Muscle of leg (tissue), 11 donors: Measurements from ENCODE around the gene CDK3. TPM values are rescaled to one million over a fixed set of nuclear protein-coding genes. Genes with fewer than 3 reads are reported as not detected.

Experiments
- DNase-seq: peaks from one replicate; pipeline ENCODE4 v3.0.0; 2013
- H3K27ac ChIP-seq: one replicate; pipeline ENCODE4 v1.5.1; 2013; ENCODE audit warnings: mild to moderate bottlenecking, low read length, control low read depth
- H3K27me3 ChIP-seq: one replicate; pipeline ENCODE4 v1.6.1; 2013; ENCODE audit warnings: low read length; ENCODE audit not compliant: control insufficient read depth, insufficient read depth
- H3K36me3 ChIP-seq: one replicate; pipeline ENCODE4 v1.6.1; 2013; ENCODE audit warnings: low read length; ENCODE audit not compliant: control insufficient read depth, insufficient read depth
- H3K4me1 ChIP-seq: one replicate; pipeline ENCODE4 v1.6.1; 2013; ENCODE audit warnings: low read length; ENCODE audit not compliant: control insufficient read depth, insufficient read depth
- H3K4me3 ChIP-seq: one replicate; pipeline ENCODE4 v1.5.1; 2013; ENCODE audit warnings: low read length, control low read depth
- H3K9me3 ChIP-seq: replicated peaks from 2 replicates; pipeline ENCODE4 v1.6.1; 2013; ENCODE audit warnings: low read depth, low read length; ENCODE audit not compliant: control insufficient read depth
- WGBS: methylation state at CpG from one replicate; pipeline ENCODE4 v1.1.5; 2013; ENCODE audit warnings: missing lambda C conversion rate; ENCODE audit not compliant: insufficient coverage; 5-methylcytosine and 5-hydroxymethylcytosine counted together
- polyA plus RNA-seq, 8 donors: library from polyadenylated mRNA; unstranded; fragments of 120-200 nt; gene quantifications; one replicate each; pipeline versions ENCODE4 v1.2.1 to v1.2.3, GENCODE V29; 2013; ENCODE audit warnings: inconsistent platforms in 1 of 8, low replicate concordance in 1 of 8; ENCODE audit not compliant: insufficient read length in 8 of 8, insufficient read depth in 1 of 8
- total RNA-seq: library from RNA; stranded (reverse); fragments of 120-200 nt; gene quantifications from one replicate; pipeline ENCODE4 v1.2.4, GENCODE V29; 2013

The CDK3 gene
- total and polyA plus RNA-seq, 9 donors, result 3.6 to 8.6 (median 6.9) TPM

DNA sequence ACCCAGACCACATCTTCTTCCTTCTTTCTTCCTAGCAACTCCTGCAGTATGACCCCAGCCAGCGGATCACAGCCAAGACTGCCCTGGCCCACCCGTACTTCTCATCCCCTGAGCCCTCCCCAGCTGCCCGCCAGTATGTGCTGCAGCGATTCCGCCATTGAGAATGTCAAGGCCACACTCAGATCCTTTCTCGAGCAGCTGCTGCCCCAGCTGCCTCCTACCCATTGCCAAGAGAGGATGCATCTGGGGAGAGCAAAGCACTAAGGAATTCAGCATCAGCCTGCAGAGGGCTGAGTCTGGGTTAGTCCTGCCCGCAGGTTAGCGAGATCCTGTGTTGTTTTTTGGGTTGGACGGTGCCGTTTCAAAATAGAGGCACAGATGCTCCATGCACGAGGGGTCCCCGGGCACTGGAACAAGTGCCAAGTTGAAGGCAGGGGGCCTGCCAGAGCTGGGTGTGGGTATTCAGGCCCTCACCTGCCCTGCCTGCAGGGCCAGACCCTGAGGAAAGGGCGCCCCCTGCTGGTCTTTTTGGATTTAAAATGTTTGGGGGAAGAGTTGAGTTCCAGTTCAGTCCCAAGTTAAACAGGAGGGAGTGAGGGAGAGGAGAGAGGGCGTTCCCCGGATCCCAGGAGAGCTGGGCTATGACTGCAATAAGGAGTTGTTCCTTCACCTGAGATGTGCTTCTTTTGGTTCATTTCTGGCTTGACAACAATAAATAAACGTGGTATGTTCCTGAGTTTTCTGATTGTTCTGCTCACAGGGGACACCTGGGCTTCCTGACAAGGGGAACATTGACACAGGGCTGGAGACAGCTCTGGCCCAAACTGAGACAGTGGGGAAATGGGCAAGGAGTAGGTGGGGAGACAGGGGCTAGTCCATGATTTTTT, 4.9 kb downstream of the CDK3 start:
- H3K27ac ChIP-seq, result peak overlapping the region; percentile 77
- H3K4me3 ChIP-seq, result no peak overlapping the region
- DNase-seq, result peak; percentile 95
- 25% methylated on average over 11 of the region's 16 CpGs for WGBS
- H3K36me3 ChIP-seq, result peaks cover 16% of the 10 kb centered on the region
- peaks cover 22% of the 10 kb centered on the region for H3K4me1 ChIP-seq
- no peaks in the 10 kb centered on the region for H3K9me3 ChIP-seq
- no peaks in the 10 kb centered on the region for H3K27me3 ChIP-seq

DNA sequence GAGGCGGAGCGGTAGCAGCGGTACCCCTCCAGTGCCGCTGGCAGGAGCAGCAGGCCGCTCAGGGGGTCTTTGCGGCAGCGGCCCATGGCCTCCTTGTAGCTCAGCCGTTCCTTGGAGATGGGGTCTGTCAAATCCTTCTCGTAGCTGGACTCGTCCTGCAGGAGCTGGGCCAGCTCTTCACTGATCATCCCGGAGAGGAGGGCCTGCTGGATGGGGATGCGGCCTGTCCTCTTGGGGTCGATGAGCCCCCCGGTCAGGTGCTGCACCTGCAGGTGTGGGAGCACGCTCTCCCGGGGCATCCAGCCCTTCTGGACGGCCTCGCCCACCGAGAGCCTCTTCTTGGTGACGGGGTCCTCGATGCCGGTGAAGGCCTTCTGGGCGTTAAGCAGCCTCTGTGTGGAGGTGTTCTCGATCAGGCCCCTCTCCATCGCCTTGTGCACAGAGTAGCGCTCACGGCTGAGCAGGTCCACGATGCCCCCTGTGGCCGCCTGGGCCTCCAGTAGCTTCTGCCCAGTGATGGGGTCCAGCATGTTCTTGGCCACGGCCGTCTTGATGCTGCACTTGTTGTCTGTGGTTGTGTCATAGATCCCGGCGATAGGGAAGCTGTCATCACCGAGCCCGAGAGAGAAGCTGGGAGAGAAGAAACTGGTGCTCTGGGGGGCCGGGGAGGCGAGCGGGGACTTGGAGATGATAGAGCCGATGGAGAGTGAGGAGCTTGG, 6.6 kb downstream of the CDK3 start:
- Histone ChIP-seq H3K36me3 (peaks cover 5% of the 10 kb centered on the region), H3K27me3 (no peaks in the 10 kb centered on the region), H3K4me3 (no peak overlapping the region), H3K27ac (no peak overlapping the region), H3K9me3 (no peaks in the 10 kb centered on the region), H3K4me1 (peaks cover 22% of the 10 kb centered on the region)
- WGBS, result 88% methylated on average over 39 of the region's 39 CpGs
- DNase-seq, result no peak

DNA sequence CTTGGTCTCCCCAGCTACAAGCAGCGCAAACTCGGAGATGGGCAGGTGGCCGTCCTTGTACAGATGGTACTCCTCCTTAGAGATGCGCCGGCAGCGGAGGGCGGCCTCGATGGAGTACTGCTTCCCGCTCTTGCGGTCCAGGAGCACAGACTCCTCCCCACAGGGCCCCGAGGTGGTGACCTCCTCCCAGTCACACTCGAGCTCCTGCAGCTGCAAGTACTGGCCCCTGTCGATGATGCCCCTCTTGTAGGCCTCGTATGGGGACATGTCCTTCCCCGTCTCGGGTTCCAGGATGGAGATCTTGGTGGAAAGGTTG, 7.2 kb downstream of the CDK3 start:
- DNase-seq, result no peak
- peaks cover 22% of the 10 kb centered on the region for H3K4me1 ChIP-seq
- no peaks in the 10 kb centered on the region for H3K27me3 ChIP-seq
- H3K36me3 ChIP-seq, result peaks cover 4% of the 10 kb centered on the region
- 85% methylated on average over 13 of the region's 16 CpGs for WGBS
- no peaks in the 10 kb centered on the region for H3K9me3 ChIP-seq
- no peak overlapping the region for H3K27ac ChIP-seq
- no peak overlapping the region for H3K4me3 ChIP-seq

- WGBS, result 89% methylated on average over 34 of the region's 36 CpGs
- H3K36me3 ChIP-seq, result peaks cover 3% of the 10 kb centered on the region
- no peaks in the 10 kb centered on the region for H3K9me3 ChIP-seq
- H3K4me1 ChIP-seq, result peaks cover 22% of the 10 kb centered on the region
- H3K4me3 ChIP-seq, result no peak overlapping the region
- DNase-seq, result no peak
- no peaks in the 10 kb centered on the region for H3K27me3 ChIP-seq
- no peak overlapping the region for H3K27ac ChIP-seq
Measured at GRCh38 chr17:76008208-76008607, 7.6 kb downstream of the CDK3 start.

GRCh38 chr17:76008630-76009425, 8.2 kb downstream of the CDK3 start:
- no peaks in the 10 kb centered on the region for H3K9me3 ChIP-seq
- H3K36me3 ChIP-seq, result no peaks in the 10 kb centered on the region
- no peaks in the 10 kb centered on the region for H3K27me3 ChIP-seq
- peaks cover 25% of the 10 kb centered on the region for H3K4me1 ChIP-seq
- DNase-seq, result no peak
- H3K27ac ChIP-seq, result no peak overlapping the region
- WGBS, result 94% methylated on average over 47 of the region's 56 CpGs
- no peak overlapping the region for H3K4me3 ChIP-seq

- no peaks in the 10 kb centered on the region for H3K36me3 ChIP-seq
- no peaks in the 10 kb centered on the region for H3K27me3 ChIP-seq
- DNase-seq, result no peak
- H3K4me3 ChIP-seq, result no peak overlapping the region
- no peaks in the 10 kb centered on the region for H3K9me3 ChIP-seq
- no peak overlapping the region for H3K27ac ChIP-seq
- peaks cover 30% of the 10 kb centered on the region for H3K4me1 ChIP-seq
- 92% methylated on average over 20 of the region's 20 CpGs for WGBS
Measured at GRCh38 chr17:76009447-76009846, 8.8 kb downstream of the CDK3 start.

GRCh38 chr17:76009969-76010661, 9.5 kb downstream of the CDK3 start:
- Histone ChIP-seq H3K27ac (no peak overlapping the region), H3K4me3 (no peak overlapping the region), H3K4me1 (peaks cover 24% of the 10 kb centered on the region), H3K36me3 (no peaks in the 10 kb centered on the region), H3K27me3 (no peaks in the 10 kb centered on the region), H3K9me3 (no peaks in the 10 kb centered on the region)
- no peak for DNase-seq
- 86% methylated on average over 17 of the region's 21 CpGs for WGBS

- no peak overlapping the region for H3K27ac ChIP-seq
- 93% methylated on average over 3 of the region's 5 CpGs for WGBS
Measured at GRCh38 chr17:76011951-76012350, 11.3 kb downstream of the CDK3 start.

DNA sequence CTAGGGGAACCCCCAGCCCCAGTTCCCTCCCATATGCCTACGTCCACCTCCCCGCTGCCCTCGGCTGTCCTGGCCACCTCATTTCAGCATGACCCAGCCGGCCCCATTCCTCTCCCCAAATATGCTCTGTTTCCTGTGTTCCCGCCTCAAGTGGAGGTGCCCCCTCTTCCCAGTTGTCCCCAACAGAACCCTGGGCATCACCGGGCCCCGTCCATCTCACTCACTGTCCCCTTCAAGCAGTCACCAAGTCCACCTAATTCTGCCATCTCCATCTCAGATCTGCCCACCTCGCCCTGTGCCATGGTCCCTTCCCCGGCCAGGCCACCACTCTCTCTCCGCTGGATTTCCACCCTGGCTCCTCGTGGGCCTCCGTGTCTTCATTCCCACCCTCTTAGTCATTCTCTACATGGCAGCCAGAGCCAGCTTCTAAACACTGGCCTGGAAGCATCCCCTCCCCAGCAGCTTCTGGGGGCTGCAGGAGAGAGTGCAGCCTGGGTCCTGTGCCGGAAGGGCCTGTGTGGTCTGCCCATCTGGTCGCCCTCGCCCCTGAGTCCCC, 12.8 kb downstream of the CDK3 start:
- no peak for DNase-seq
- WGBS, result 79% methylated on average over 15 of the region's 15 CpGs
- Histone ChIP-seq H3K36me3 (no peaks in the 10 kb centered on the region), H3K27me3 (peaks cover 3% of the 10 kb centered on the region), H3K4me3 (no peak overlapping the region), H3K9me3 (no peaks in the 10 kb centered on the region), H3K4me1 (peaks cover 10% of the 10 kb centered on the region), H3K27ac (no peak overlapping the region)

More at GRCh38 chr17:76011951-76012350, 11.3 kb downstream of the CDK3 start:
- Histone ChIP-seq H3K4me1 (peaks cover 10% of the 10 kb centered on the region), H3K9me3 (no peaks in the 10 kb centered on the region), H3K4me3 (no peak overlapping the region), H3K36me3 (no peaks in the 10 kb centered on the region), H3K27me3 (peaks cover 3% of the 10 kb centered on the region)
- DNase-seq, result no peak
